HepG2 (cell line): ENCODE measurements around the gene CLDN9. TPM values are rescaled to one million over a fixed set of nuclear protein-coding genes. Genes with fewer than 3 reads are reported as not detected.

Source experiments
- ARID5B ChIP-seq: IDR thresholded peaks from 2 replicates; pipeline ENCODE4 v1.4.0; 2020; ENCODE audit warnings: mild to moderate bottlenecking, missing genetic modification reagents
- IRF9 ChIP-seq: sonication (generic); formaldehyde crosslinking; IDR thresholded peaks from 2 replicates; pipeline ENCODE4 v1.8.0; 2022; ENCODE audit warnings: missing genetic modification reagents, mild to moderate bottlenecking, borderline replicate concordance
- MED13 ChIP-seq: sonication (generic); formaldehyde crosslinking; IDR thresholded peaks from 2 replicates; pipeline ENCODE4 v1.5.0; 2020; ENCODE audit warnings: missing genetic modification reagents
- NFIB ChIP-seq: sonication (generic); formaldehyde crosslinking; IDR thresholded peaks from 2 replicates; pipeline ENCODE4 v1.9.0; 2021; ENCODE audit warnings: missing genetic modification reagents, mild to moderate bottlenecking, borderline replicate concordance
- SMAD9 ChIP-seq: sonication (generic); formaldehyde crosslinking; IDR thresholded peaks from 2 replicates; pipeline ENCODE4 v1.5.1; 2020; ENCODE audit warnings: mild to moderate bottlenecking, missing genetic modification reagents
- SNAPC2 ChIP-seq: sonication (generic); formaldehyde crosslinking; IDR thresholded peaks from 2 replicates; pipeline ENCODE4 v1.8.1; 2022; ENCODE audit warnings: mild to moderate bottlenecking, missing genetic modification reagents
- TAF1 ChIP-seq: sonication (generic); formaldehyde crosslinking; IDR thresholded peaks from 2 replicates; pipeline ENCODE4 v1.4.0; 2020; ENCODE audit warnings: missing genetic modification reagents
- ZFP37 ChIP-seq: sonication (generic); formaldehyde crosslinking; IDR thresholded peaks from 2 replicates; pipeline ENCODE4 v1.4.0; 2020; ENCODE audit warnings: missing genetic modification reagents, borderline replicate concordance
- ZNF234 ChIP-seq: sonication (generic); formaldehyde crosslinking; conservative IDR thresholded peaks from 2 replicates; pipeline ENCODE4 v1.5.1; 2020; ENCODE audit warnings: mild to moderate bottlenecking, missing genetic modification reagents
- polyA plus RNA-seq, 8 experiments: library from polyadenylated mRNA; depleted of rRNA in 3 of 8; stranded (reverse) in 7 of 8; unstranded in 1 of 8; fragments of >200 nt; fragmentation: Illumina TruSeq in 4 of 8; extraction: Trizol in 4 of 8; gene quantifications; 2 replicates each; pipeline versions ENCODE4 v1.2.1 to v1.2.3, GENCODE V29; 2011 to 2016; ENCODE audit warnings: low read depth in 4 of 8, missing spikeins in 1 of 8, mixed read lengths in 1 of 8; ENCODE audit not compliant: insufficient read depth in 1 of 8
- total RNA-seq, 5 experiments: library from RNA; depleted of rRNA; stranded (reverse); fragments of >200 nt; fragmentation: Illumina TruSeq; extraction: Trizol; gene quantifications; 2 replicates each; pipeline ENCODE4 v1.2.3, GENCODE V29; 2016; ENCODE audit warnings: low read depth in 1 of 5
- TF ChIP-seq, protein P1 (sequence below): sonication (generic); formaldehyde crosslinking; conservative IDR thresholded peaks from 2 replicates; pipeline ENCODE4 v1.4.0; 2020; ENCODE audit warnings: mild to moderate bottlenecking, missing genetic modification reagents, moderate library complexity
- TF ChIP-seq, protein P2 (sequence below): sonication (generic); formaldehyde crosslinking; IDR thresholded peaks from 2 replicates; pipeline ENCODE4 v1.5.0; 2020; ENCODE audit warnings: missing genetic modification reagents
- TF ChIP-seq, protein P3 (sequence below): sonication (generic); formaldehyde crosslinking; IDR thresholded peaks from 2 replicates; pipeline ENCODE4 v1.4.0; 2020; ENCODE audit warnings: mild to moderate bottlenecking, low read depth, missing genetic modification reagents

Gene CLDN9
- total and polyA plus RNA-seq, 2 of the 13 experiments (the other 11 are each of a cell fraction or from before 2014, with no cell fraction given) = 0.15 to 0.26 TPM

DNA sequence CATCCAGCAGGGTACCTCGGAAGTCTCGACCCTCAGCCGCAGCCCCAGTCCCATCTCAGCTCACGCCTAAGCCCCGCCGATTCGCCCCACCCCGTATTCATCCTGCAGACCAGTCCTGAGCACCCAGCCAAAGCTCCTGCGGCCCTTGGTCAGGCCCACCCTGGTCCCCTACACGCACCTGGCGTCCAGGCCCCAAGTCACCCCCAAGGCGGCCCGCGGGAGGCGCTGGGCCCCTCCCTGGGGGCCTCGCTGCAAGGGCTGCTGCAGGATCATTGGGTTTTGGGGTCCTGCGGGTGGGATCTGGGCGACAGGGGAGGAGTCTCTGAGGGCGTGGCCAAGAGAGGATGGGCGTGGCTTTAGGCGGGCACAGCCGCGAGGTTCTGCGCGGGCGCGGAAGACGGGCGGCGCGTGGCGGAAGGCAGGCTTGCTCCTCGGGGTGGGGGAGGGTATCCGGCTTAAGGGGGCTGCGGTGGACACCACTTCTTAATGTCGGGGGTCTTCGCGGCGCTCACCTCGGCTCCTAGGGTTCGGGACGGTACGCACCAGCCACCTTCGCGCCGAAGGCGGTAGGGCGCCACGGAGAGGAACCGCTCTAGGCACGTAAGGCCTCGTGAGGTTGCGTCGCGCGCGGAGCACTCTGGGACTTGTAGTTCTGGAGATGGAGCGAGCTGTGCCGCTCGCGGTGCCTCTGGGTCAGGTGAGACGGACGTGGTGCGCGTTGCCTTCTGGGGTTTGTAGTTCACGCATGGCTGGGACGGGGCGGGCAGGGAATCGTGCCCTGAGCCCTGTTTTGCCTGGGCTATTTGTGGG, 11.2 kb downstream of the CLDN9 start, which contains the start of the genes HCFC1R1 and THOC6 (continued):
- TF ChIP-seq IRF9 (CRISPR knock-in tag) = peak; percentile 85
- TF ChIP-seq TAF1 = peak; percentile 75; the same call in 1 of the 2 replicates
- peak; percentile 50; the same call in 1 of the 2 replicates for TF ChIP-seq ARID5B (CRISPR knock-in tag)
- no peak for TF ChIP-seq ZNF234 (CRISPR knock-in tag)
- TF ChIP-seq ZFP37 = 0 out of 2 replicates have a peak, but pooled peaks have one; percentile 8
- no peak for TF ChIP-seq MED13
- no peak for TF ChIP-seq NFIB
- TF ChIP-seq, protein P1, sequence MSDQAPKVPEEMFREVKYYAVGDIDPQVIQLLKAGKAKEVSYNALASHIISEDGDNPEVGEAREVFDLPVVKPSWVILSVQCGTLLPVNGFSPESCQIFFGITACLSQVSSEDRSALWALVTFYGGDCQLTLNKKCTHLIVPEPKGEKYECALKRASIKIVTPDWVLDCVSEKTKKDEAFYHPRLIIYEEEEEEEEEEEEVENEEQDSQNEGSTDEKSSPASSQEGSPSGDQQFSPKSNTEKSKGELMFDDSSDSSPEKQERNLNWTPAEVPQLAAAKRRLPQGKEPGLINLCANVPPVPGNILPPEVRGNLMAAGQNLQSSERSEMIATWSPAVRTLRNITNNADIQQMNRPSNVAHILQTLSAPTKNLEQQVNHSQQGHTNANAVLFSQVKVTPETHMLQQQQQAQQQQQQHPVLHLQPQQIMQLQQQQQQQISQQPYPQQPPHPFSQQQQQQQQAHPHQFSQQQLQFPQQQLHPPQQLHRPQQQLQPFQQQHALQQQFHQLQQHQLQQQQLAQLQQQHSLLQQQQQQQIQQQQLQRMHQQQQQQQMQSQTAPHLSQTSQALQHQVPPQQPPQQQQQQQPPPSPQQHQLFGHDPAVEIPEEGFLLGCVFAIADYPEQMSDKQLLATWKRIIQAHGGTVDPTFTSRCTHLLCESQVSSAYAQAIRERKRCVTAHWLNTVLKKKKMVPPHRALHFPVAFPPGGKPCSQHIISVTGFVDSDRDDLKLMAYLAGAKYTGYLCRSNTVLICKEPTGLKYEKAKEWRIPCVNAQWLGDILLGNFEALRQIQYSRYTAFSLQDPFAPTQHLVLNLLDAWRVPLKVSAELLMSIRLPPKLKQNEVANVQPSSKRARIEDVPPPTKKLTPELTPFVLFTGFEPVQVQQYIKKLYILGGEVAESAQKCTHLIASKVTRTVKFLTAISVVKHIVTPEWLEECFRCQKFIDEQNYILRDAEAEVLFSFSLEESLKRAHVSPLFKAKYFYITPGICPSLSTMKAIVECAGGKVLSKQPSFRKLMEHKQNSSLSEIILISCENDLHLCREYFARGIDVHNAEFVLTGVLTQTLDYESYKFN (CRISPR knock-in tag) = no peak; the same call in 1 of the 2 replicates
- TF ChIP-seq, protein P2, sequence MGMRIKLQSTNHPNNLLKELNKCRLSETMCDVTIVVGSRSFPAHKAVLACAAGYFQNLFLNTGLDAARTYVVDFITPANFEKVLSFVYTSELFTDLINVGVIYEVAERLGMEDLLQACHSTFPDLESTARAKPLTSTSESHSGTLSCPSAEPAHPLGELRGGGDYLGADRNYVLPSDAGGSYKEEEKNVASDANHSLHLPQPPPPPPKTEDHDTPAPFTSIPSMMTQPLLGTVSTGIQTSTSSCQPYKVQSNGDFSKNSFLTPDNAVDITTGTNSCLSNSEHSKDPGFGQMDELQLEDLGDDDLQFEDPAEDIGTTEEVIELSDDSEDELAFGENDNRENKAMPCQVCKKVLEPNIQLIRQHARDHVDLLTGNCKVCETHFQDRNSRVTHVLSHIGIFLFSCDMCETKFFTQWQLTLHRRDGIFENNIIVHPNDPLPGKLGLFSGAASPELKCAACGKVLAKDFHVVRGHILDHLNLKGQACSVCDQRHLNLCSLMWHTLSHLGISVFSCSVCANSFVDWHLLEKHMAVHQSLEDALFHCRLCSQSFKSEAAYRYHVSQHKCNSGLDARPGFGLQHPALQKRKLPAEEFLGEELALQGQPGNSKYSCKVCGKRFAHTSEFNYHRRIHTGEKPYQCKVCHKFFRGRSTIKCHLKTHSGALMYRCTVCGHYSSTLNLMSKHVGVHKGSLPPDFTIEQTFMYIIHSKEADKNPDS (CRISPR knock-in tag) = no peak
- peak; percentile 96 for TF ChIP-seq SNAPC2 (CRISPR knock-in tag)
- TF ChIP-seq, protein P3, sequence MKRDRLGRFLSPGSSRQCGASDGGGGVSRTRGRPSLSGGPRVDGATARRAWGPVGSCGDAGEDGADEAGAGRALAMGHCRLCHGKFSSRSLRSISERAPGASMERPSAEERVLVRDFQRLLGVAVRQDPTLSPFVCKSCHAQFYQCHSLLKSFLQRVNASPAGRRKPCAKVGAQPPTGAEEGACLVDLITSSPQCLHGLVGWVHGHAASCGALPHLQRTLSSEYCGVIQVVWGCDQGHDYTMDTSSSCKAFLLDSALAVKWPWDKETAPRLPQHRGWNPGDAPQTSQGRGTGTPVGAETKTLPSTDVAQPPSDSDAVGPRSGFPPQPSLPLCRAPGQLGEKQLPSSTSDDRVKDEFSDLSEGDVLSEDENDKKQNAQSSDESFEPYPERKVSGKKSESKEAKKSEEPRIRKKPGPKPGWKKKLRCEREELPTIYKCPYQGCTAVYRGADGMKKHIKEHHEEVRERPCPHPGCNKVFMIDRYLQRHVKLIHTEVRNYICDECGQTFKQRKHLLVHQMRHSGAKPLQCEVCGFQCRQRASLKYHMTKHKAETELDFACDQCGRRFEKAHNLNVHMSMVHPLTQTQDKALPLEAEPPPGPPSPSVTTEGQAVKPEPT (CRISPR knock-in tag) = no peak; the same call in 1 of the 2 replicates
- TF ChIP-seq SMAD9 (CRISPR knock-in tag) = no peak
